ENCODE data around the gene HMGN4. TPM values are rescaled to one million over a fixed set of nuclear protein-coding genes. Genes with fewer than 3 reads are reported as not detected.
A peak's percentile ranks its signal among the peaks of the same experiment; 100 is the strongest.

The HMGN4 gene
- total and polyA plus RNA-seq, 9 of the 15 experiments (the other 6 are each of a cell fraction or from before 2014, with no cell fraction given), result 35.4 to 134 (median 94.1) TPM

DNA sequence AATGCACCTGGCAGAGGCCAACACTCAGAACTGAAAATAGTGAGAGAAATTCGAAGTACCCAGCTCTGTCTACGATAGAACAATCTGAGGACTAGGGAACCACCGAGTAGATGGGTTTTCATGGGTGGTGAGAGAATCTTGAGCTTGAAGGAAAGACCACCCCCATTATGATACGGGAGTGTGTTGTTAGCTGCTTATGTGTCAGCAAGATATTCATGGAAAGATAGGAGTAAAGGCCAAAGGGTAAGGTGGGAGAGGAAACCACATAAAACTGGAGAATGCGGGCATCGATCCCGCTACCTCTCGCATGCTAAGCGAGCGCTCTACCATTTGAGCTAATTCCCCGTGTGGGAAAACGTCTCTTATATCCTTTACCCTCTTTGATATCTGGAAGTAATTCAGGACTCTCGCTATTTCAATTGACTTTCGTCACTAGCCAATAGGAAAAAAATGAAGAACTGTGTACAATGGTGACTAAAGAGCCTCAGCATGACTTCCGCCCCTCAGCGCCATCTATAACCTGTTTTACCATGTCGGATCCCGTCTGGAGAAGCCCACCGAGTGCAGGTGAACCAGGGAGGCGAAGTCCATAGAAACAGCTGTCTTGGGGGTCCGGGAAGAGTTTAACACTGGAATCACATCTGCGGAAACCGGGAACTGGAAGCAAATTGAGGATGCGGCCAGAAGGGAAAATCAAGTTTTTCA is 33.6 kb downstream of the HMGN4 start (continued):
- TF ChIP-seq, protein P1, sequence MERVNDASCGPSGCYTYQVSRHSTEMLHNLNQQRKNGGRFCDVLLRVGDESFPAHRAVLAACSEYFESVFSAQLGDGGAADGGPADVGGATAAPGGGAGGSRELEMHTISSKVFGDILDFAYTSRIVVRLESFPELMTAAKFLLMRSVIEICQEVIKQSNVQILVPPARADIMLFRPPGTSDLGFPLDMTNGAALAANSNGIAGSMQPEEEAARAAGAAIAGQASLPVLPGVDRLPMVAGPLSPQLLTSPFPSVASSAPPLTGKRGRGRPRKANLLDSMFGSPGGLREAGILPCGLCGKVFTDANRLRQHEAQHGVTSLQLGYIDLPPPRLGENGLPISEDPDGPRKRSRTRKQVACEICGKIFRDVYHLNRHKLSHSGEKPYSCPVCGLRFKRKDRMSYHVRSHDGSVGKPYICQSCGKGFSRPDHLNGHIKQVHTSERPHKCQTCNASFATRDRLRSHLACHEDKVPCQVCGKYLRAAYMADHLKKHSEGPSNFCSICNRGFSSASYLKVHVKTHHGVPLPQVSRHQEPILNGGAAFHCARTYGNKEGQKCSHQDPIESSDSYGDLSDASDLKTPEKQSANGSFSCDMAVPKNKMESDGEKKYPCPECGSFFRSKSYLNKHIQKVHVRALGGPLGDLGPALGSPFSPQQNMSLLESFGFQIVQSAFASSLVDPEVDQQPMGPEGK (CRISPR knock-in tag; IDR thresholded peaks at IDR 0.05; ENCODE audit: borderline replicate concordance), result no peak
- TF ChIP-seq, protein P2, sequence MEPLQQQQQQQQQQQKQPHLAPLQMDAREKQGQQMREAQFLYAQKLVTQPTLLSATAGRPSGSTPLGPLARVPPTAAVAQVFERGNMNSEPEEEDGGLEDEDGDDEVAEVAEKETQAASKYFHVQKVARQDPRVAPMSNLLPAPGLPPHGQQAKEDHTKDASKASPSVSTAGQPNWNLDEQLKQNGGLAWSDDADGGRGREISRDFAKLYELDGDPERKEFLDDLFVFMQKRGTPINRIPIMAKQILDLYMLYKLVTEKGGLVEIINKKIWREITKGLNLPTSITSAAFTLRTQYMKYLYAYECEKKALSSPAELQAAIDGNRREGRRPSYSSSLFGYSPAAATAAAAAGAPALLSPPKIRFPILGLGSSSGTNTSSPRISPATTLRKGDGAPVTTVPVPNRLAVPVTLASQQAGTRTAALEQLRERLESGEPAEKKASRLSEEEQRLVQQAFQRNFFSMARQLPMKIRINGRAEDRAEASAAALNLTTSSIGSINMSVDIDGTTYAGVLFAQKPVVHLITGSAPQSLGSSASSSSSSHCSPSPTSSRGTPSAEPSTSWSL (CRISPR knock-in tag; IDR thresholded peaks at IDR 0.05; ENCODE audit: borderline replicate concordance), result no peak
- TF ChIP-seq, protein P3, sequence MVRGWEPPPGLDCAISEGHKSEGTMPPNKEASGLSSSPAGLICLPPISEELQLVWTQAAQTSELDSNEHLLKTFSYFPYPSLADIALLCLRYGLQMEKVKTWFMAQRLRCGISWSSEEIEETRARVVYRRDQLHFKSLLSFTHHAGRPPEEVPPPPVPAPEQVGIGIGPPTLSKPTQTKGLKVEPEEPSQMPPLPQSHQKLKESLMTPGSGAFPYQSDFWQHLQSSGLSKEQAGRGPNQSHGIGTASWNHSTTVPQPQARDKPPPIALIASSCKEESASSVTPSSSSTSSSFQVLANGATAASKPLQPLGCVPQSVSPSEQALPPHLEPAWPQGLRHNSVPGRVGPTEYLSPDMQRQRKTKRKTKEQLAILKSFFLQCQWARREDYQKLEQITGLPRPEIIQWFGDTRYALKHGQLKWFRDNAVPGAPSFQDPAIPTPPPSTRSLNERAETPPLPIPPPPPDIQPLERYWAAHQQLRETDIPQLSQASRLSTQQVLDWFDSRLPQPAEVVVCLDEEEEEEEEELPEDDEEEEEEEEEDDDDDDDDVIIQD (CRISPR knock-in tag; IDR thresholded peaks at IDR 0.05), result no peak
- TF ChIP-seq, protein P4, sequence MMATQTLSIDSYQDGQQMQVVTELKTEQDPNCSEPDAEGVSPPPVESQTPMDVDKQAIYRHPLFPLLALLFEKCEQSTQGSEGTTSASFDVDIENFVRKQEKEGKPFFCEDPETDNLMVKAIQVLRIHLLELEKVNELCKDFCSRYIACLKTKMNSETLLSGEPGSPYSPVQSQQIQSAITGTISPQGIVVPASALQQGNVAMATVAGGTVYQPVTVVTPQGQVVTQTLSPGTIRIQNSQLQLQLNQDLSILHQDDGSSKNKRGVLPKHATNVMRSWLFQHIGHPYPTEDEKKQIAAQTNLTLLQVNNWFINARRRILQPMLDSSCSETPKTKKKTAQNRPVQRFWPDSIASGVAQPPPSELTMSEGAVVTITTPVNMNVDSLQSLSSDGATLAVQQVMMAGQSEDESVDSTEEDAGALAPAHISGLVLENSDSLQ (IDR thresholded peaks at IDR 0.05), result peak; percentile 40; the same call in 1 of the 2 replicates
- TF ChIP-seq ETS2 (tag; IDR thresholded peaks at IDR 0.05; ENCODE audit: borderline replicate concordance, poor library complexity, severe bottlenecking), result no peak
- peak; percentile 98 for TF ChIP-seq NR2F6 (CRISPR knock-in tag; IDR thresholded peaks at IDR 0.05)
- peak; percentile 75 for TF ChIP-seq MEIS2 (IDR thresholded peaks at IDR 0.05; ENCODE audit: partially characterized antibody)
- TF ChIP-seq, protein P5, sequence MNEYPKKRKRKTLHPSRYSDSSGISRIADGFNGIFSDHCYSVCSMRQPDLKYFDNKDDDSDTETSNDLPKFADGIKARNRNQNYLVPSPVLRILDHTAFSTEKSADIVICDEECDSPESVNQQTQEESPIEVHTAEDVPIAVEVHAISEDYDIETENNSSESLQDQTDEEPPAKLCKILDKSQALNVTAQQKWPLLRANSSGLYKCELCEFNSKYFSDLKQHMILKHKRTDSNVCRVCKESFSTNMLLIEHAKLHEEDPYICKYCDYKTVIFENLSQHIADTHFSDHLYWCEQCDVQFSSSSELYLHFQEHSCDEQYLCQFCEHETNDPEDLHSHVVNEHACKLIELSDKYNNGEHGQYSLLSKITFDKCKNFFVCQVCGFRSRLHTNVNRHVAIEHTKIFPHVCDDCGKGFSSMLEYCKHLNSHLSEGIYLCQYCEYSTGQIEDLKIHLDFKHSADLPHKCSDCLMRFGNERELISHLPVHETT (CRISPR knock-in tag; conservative IDR thresholded peaks at IDR 0.05 in 1 of 2, IDR thresholded peaks at IDR 0.05 in 1 of 2), result peak in 1 of 2 experiments; percentile 63; a peak in 2 of 4 replicates
- TF ChIP-seq RBM14 (IDR thresholded peaks at IDR 0.05; ENCODE audit: borderline replicate concordance, insufficient read depth, low read depth, low read length), result no peak
- no peak for TF ChIP-seq ZFP1 (CRISPR knock-in tag; IDR thresholded peaks at IDR 0.05)
- TF ChIP-seq, protein P6, sequence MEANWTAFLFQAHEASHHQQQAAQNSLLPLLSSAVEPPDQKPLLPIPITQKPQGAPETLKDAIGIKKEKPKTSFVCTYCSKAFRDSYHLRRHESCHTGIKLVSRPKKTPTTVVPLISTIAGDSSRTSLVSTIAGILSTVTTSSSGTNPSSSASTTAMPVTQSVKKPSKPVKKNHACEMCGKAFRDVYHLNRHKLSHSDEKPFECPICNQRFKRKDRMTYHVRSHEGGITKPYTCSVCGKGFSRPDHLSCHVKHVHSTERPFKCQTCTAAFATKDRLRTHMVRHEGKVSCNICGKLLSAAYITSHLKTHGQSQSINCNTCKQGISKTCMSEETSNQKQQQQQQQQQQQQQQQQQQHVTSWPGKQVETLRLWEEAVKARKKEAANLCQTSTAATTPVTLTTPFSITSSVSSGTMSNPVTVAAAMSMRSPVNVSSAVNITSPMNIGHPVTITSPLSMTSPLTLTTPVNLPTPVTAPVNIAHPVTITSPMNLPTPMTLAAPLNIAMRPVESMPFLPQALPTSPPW (CRISPR knock-in tag; IDR thresholded peaks at IDR 0.05), result peak; percentile 64
- no peak for TF ChIP-seq TCF7 (IDR thresholded peaks at IDR 0.05; ENCODE audit: borderline replicate concordance)
- no peak for TF ChIP-seq CCNT2 (IDR thresholded peaks at IDR 0.05; ENCODE audit: borderline replicate concordance, extremely low read depth, insufficient read length, low read depth, low read length)
- TF ChIP-seq HNRNPLL (IDR thresholded peaks at IDR 0.05; ENCODE audit: low read depth, low read length, poor library complexity, severe bottlenecking), result peak; percentile 9
- TF ChIP-seq PHF21A (IDR thresholded peaks at IDR 0.05; ENCODE audit: borderline replicate concordance, low read depth), result peak; percentile 90; the same call in 1 of the 2 replicates
- peak; percentile 79 for TF ChIP-seq ZNF24 (IDR thresholded peaks at IDR 0.05)

All from K562 (cell line).